ENCODE data around the gene MAPK10. TPM values are rescaled to one million over a fixed set of nuclear protein-coding genes. Genes with fewer than 3 reads are reported as not detected.

Gene MAPK10
- total RNA-seq (0.37 TPM in 1 of 2 replicates, not detected in the other), polyA plus RNA-seq (0.06 and 0.17 TPM in 2 replicates), polyA minus RNA-seq (0.15 TPM in 1 of 2 replicates, not detected in the other), Bru-seq, nascent RNA (percentile 8 among the genes with signal in this experiment), BruChase-seq, experiment 1, labeled RNA remaining after a 6-hour chase (percentile 5 among the genes with signal in this experiment), BruChase-seq, experiment 2, labeled RNA remaining after a 2-hour chase (percentile 5 among the genes with signal in this experiment)
- 0.06 TPM in 2 replicates for polyA plus RNA-seq (2011; cell fraction: cytosol; rRNA removed)
- 0.25 and 0.56 TPM in 2 replicates for polyA plus RNA-seq (2011; cell fraction: nucleus; rRNA removed)
- polyA plus RNA-seq (2012), result 0.38 and 0.72 TPM in 2 replicates
- polyA minus RNA-seq (2011; cell fraction: cytosol; rRNA and poly(A)+ RNA removed), result 1.1 TPM
- polyA minus RNA-seq (2011; cell fraction: nucleus; rRNA and poly(A)+ RNA removed), result 1.3 and 1.8 TPM in 2 replicates
- long read RNA-seq, partial matches to known transcripts, result 0 of 15 reads
- long read RNA-seq, other reads (novel, unspliced or antisense), result 15 of 15 reads

DNA sequence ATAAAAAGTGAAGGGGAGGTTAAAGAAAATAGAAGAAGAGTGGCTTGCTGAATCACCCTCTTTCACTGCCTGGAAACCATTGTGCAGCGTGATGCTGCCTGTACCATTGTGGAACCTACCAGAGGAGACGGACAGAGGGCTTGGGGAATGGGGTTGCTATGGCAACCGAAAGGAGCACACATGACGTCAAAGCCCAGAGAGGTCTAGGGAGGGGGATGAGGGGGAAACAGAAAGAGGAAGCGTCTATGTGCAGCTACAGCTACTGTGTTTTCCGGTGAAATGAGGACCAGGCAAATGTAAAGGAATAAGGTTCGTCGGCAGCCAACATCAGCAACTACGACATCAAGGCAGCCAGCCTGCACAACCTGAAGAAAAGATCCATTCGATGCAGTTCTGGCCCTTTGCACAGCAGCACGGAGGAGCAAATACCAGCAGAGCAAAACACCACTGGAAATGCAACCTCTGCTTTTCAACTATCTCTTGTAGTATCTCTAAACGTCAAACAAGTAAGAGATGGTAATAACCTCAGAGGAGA is at the start of gene MAPK10:
Gene MAPK10, minus strand, starts transcription at position 110 of the 535 bp plus-strand sequence.
- Histone ChIP-seq H3K4me2 (ENCODE audit: insufficient read depth, low read length) (peak within 1 kb of the TSS; percentile 72), H3K4me1 (ENCODE audit: control insufficient read depth, extremely low read depth, insufficient read depth, low read length) (peaks cover 2% of the 10 kb centered on the region), H3K27ac (ENCODE audit: insufficient read depth, low read depth, low read length) (no peak within 1 kb of the TSS), H3K36me3 (ENCODE audit: control insufficient read depth in 2 of 2, extremely low read depth in 1 of 2, insufficient read depth in 2 of 2, low read length in 2 of 2) (no peaks in the 10 kb centered on the region), H3K4me3 (replicated peaks in 1 of 3; ENCODE audit: insufficient read depth in 1 of 3, low read depth in 1 of 3, low read length in 3 of 3) (no peak within 1 kb of the TSS), H2AFZ (ENCODE audit: low read depth, low read length) (peak within 1 kb of the TSS; percentile 71), H4K20me1 (replicated peaks; ENCODE audit: control insufficient read depth, extremely low read depth, insufficient read depth, low read length) (no peaks in the 10 kb centered on the region), H3K9me1 (replicated peaks; ENCODE audit: control insufficient read depth, extremely low read depth, insufficient read depth, low read length) (no peaks in the 10 kb centered on the region), H3K27me3 (ENCODE audit: control insufficient read depth in 2 of 2, insufficient read depth in 2 of 2, low read length in 2 of 2) (peaks cover 0 to 3% of the 10 kb centered on the region in 2 experiments), H3K79me2 (ENCODE audit: control insufficient read depth, insufficient read depth, low read length) (no peaks in the 10 kb centered on the region), H3K9ac (replicated peaks; ENCODE audit: extremely low read depth, insufficient read depth, low read length) (no peak within 1 kb of the TSS), H3K9me3 (replicated peaks; ENCODE audit: control insufficient read depth, insufficient read depth, low read length) (no peaks in the 10 kb centered on the region)
- intact Hi-C loops (cut with micrococcal nuclease) (no loop called here), dilution Hi-C loops (cut with MboI; ENCODE audit: extremely low pct_ligation_motif_present, low sequenced_read_pairs) (no loop called here)
- no TSS peak for BruUV-seq (replicated peaks)
- ChIA-PET POLR2A (no interaction called here), CTCF (no interaction called here)
- DNase-seq (ENCODE audit: low read depth, low spot score) (peak; percentile 75), FAIRE-seq (peak; percentile 61)
- TF ChIP-seq FOS (IDR thresholded peaks at IDR 0.05; ENCODE audit: borderline replicate concordance, insufficient read depth, low read length) (no peak), MYC (IDR thresholded peaks at IDR 0.05; ENCODE audit: low read depth, low read length) (no peak), POLR2AphosphoS5 (IDR thresholded peaks at IDR 0.05; ENCODE audit: insufficient read depth, low read depth, low read length) (no peak), JUN (IDR thresholded peaks at IDR 0.05; ENCODE audit: borderline replicate concordance, insufficient read depth, insufficient read length, low read depth) (no peak), EZH2 (IDR thresholded peaks at IDR 0.05; ENCODE audit: borderline replicate concordance, low read depth, low read length, severe bottlenecking) (no peak)
- TF ChIP-seq, protein P1, sequence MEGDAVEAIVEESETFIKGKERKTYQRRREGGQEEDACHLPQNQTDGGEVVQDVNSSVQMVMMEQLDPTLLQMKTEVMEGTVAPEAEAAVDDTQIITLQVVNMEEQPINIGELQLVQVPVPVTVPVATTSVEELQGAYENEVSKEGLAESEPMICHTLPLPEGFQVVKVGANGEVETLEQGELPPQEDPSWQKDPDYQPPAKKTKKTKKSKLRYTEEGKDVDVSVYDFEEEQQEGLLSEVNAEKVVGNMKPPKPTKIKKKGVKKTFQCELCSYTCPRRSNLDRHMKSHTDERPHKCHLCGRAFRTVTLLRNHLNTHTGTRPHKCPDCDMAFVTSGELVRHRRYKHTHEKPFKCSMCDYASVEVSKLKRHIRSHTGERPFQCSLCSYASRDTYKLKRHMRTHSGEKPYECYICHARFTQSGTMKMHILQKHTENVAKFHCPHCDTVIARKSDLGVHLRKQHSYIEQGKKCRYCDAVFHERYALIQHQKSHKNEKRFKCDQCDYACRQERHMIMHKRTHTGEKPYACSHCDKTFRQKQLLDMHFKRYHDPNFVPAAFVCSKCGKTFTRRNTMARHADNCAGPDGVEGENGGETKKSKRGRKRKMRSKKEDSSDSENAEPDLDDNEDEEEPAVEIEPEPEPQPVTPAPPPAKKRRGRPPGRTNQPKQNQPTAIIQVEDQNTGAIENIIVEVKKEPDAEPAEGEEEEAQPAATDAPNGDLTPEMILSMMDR (IDR thresholded peaks at IDR 0.05; ENCODE audit: extremely low read depth in 1 of 2, insufficient read depth in 1 of 2, low read depth in 1 of 2, low read length in 2 of 2), result no peak
- TF ChIP-seq, protein P2, sequence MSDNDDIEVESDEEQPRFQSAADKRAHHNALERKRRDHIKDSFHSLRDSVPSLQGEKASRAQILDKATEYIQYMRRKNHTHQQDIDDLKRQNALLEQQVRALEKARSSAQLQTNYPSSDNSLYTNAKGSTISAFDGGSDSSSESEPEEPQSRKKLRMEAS (IDR thresholded peaks at IDR 0.05; ENCODE audit: insufficient read depth, insufficient read length), result peak; percentile 10

Data from endothelial cell of umbilical vein (primary cell).